ENCODE data around the gene COL12A1. TPM values are rescaled to one million over a fixed set of nuclear protein-coding genes. Genes with fewer than 3 reads are reported as not detected.

The COL12A1 gene
- total RNA-seq, 3 donors from 2014 or later (not counting 1 experiment from before 2014, with no cell fraction given): 0.25 TPM; not detected in 2

DNA sequence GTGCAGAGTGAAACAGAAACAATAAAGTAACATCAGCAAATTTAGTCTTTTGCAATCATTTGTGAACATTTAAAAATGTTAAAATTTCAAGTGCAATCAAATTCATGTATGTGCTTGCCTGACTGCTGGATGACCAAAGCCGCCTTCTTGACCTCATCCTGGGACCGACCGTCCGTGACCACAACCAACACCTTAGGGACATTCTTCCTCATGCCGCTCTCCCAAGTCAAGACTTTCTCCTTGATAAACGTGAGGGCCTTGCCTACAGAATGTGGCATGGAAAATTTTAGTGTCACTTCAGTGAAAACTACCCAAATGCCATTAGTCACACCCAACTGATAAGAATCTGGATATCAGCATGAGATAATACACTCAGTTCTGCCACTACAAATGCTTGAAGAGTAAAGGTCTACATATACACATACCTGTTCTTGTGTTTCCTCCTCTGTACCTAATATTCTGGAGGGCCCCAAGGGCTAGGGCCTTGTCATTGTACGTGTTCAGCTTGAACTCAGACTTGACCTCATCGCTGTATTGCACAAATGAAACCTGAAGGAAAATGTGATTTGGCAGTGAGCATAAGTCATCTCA is 86.8 kb downstream of the COL12A1 start:
- ATAC-seq: no peak
- peaks cover 0 to 2% of the 10 kb centered on the region in 2 donors for H3K9me3 Mint-ChIP-seq
- H3K27me3 ChIP-seq (ENCODE audit: control insufficient read depth, insufficient read depth, low read length): no peaks in the 10 kb centered on the region
- H3K4me3 Mint-ChIP-seq: no peak overlapping the region
- intact Hi-C loops (cut with micrococcal nuclease): no loop called here
- H3K27ac ChIP-seq (ENCODE audit: low read length): no peak overlapping the region
- TF ChIP-seq, protein P1, sequence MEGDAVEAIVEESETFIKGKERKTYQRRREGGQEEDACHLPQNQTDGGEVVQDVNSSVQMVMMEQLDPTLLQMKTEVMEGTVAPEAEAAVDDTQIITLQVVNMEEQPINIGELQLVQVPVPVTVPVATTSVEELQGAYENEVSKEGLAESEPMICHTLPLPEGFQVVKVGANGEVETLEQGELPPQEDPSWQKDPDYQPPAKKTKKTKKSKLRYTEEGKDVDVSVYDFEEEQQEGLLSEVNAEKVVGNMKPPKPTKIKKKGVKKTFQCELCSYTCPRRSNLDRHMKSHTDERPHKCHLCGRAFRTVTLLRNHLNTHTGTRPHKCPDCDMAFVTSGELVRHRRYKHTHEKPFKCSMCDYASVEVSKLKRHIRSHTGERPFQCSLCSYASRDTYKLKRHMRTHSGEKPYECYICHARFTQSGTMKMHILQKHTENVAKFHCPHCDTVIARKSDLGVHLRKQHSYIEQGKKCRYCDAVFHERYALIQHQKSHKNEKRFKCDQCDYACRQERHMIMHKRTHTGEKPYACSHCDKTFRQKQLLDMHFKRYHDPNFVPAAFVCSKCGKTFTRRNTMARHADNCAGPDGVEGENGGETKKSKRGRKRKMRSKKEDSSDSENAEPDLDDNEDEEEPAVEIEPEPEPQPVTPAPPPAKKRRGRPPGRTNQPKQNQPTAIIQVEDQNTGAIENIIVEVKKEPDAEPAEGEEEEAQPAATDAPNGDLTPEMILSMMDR (IDR thresholded peaks at IDR 0.05): no peak
- no peak overlapping the region for H3K4me3 ChIP-seq (ENCODE audit: low read length)
- no peaks in the 10 kb centered on the region for H3K36me3 ChIP-seq (ENCODE audit: control insufficient read depth, insufficient read depth, low read length)
- H3K27me3 Mint-ChIP-seq (ENCODE audit: low read depth in 2 of 2): no peaks in the 10 kb centered on the region
- no peak for DNase-seq
- H3K4me1 ChIP-seq (ENCODE audit: control insufficient read depth, insufficient read depth, low read length): no peaks in the 10 kb centered on the region
- H3K4me1 Mint-ChIP-seq: no peaks in the 10 kb centered on the region
- no peak overlapping the region for H3K27ac Mint-ChIP-seq
- no peaks in the 10 kb centered on the region for H3K36me3 Mint-ChIP-seq
- no peaks in the 10 kb centered on the region for H3K9me3 ChIP-seq (ENCODE audit: control insufficient read depth, insufficient read depth, low read length)
- 89% methylated on average over 8 of the region's 8 CpGs for WGBS (ENCODE audit: insufficient coverage)

DNA sequence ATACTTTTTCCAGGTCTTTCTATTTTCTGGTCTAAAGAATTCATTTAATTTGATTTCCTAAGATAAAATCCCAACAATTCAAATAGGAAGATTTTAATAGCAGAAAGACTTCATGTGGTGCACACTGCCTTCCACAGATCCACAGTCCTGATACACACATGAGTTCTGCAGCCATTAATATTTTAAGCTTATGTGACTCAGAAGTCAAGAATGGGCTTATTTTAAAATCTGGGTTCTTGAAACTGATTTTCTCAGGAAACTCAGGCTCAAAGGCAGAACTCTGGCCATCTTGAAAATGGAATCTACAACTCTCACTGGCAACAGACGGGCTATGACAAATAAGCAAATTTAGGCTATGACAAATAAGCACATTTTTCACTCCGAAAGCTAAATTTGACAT is 88.2 kb downstream of the COL12A1 start:
- Mint-ChIP-seq H3K36me3 (no peaks in the 10 kb centered on the region), H3K9me3 (peaks cover 0 to 2% of the 10 kb centered on the region in 2 donors), H3K27ac (no peak overlapping the region), H3K27me3 (ENCODE audit: low read depth in 2 of 2) (no peaks in the 10 kb centered on the region), H3K4me3 (no peak overlapping the region), H3K4me1 (no peaks in the 10 kb centered on the region)
- Histone ChIP-seq H3K9me3 (ENCODE audit: control insufficient read depth, insufficient read depth, low read length) (no peaks in the 10 kb centered on the region), H3K27ac (ENCODE audit: low read length) (no peak overlapping the region), H3K4me1 (ENCODE audit: control insufficient read depth, insufficient read depth, low read length) (no peaks in the 10 kb centered on the region), H3K27me3 (ENCODE audit: control insufficient read depth, insufficient read depth, low read length) (no peaks in the 10 kb centered on the region), H3K36me3 (ENCODE audit: control insufficient read depth, insufficient read depth, low read length) (no peaks in the 10 kb centered on the region), H3K4me3 (ENCODE audit: low read length) (no peak overlapping the region)
- DNase-seq (no peak), ATAC-seq (no peak)
- TF ChIP-seq, protein P1 (IDR thresholded peaks at IDR 0.05): no peak
- WGBS (ENCODE audit: insufficient coverage): 83% methylated on average over 1 of the region's 2 CpGs
- intact Hi-C loops (cut with micrococcal nuclease): no loop called here

DNA sequence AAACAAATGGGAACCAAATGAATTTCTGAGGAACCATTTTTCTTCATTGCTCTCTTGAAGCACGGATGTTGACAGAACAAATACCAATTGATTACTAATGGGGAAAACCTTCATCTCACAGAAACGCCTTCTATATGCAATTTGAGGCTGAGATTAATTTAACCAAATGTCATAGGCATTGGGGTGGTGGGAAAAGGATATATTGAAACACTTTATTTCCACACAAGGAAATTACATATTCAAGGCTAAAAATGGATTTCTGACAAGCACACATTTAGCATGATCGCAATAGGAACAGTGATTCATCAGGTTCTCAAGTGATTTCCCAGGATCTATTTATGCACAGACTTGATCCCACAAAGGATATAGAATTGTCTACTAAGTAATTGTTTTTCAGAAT is 88.9 kb downstream of the COL12A1 start:
- no peak overlapping the region for H3K27ac ChIP-seq (ENCODE audit: low read length)
- ATAC-seq: no peak
- WGBS (ENCODE audit: insufficient coverage): 94% methylated on average over 2 of the region's 3 CpGs
- no peaks in the 10 kb centered on the region for H3K27me3 ChIP-seq (ENCODE audit: control insufficient read depth, insufficient read depth, low read length)
- TF ChIP-seq, protein P1 (IDR thresholded peaks at IDR 0.05): no peak
- Mint-ChIP-seq H3K4me1 (no peaks in the 10 kb centered on the region), H3K4me3 (no peak overlapping the region), H3K36me3 (no peaks in the 10 kb centered on the region), H3K27me3 (ENCODE audit: low read depth in 2 of 2) (no peaks in the 10 kb centered on the region), H3K9me3 (peaks cover 0 to 2% of the 10 kb centered on the region in 2 donors), H3K27ac (no peak overlapping the region)
- DNase-seq: no peak
- H3K4me1 ChIP-seq (ENCODE audit: control insufficient read depth, insufficient read depth, low read length): no peaks in the 10 kb centered on the region
- H3K36me3 ChIP-seq (ENCODE audit: control insufficient read depth, insufficient read depth, low read length): no peaks in the 10 kb centered on the region
- H3K9me3 ChIP-seq (ENCODE audit: control insufficient read depth, insufficient read depth, low read length): no peaks in the 10 kb centered on the region
- H3K4me3 ChIP-seq (ENCODE audit: low read length): no peak overlapping the region
- intact Hi-C loops (cut with micrococcal nuclease): no loop called here

DNA sequence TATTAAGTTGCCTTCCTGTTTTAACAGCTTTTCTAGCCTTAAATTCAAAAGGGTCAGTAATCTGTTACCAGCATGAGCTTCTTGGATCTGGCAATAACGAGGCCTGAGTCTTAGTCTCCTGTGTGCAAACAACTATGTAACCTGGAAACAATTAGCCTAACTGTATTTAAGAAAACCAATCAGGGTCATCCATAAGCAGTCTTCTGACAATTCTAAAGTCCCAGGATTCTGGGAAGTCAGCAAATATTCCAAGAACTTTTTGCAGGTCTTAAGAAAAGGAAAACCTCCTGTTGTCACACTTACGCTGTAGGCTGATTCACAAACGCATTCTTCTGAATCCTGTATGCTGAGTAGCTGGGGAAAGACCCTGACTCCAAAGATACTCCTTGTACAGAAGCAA is 90.4 kb downstream of the COL12A1 start:
- no peaks in the 10 kb centered on the region for H3K9me3 ChIP-seq (ENCODE audit: control insufficient read depth, insufficient read depth, low read length)
- DNase-seq (no peak), ATAC-seq (no peak)
- no peaks in the 10 kb centered on the region for H3K36me3 Mint-ChIP-seq
- H3K4me3 Mint-ChIP-seq: no peak overlapping the region
- H3K27ac Mint-ChIP-seq: no peak overlapping the region
- H3K4me1 ChIP-seq (ENCODE audit: control insufficient read depth, insufficient read depth, low read length): no peaks in the 10 kb centered on the region
- no peak overlapping the region for H3K27ac ChIP-seq (ENCODE audit: low read length)
- no peaks in the 10 kb centered on the region for H3K36me3 ChIP-seq (ENCODE audit: control insufficient read depth, insufficient read depth, low read length)
- H3K9me3 Mint-ChIP-seq: peaks cover 0 to 2% of the 10 kb centered on the region in 2 donors
- no peaks in the 10 kb centered on the region for H3K27me3 Mint-ChIP-seq (ENCODE audit: low read depth in 2 of 2)
- TF ChIP-seq, protein P1 (IDR thresholded peaks at IDR 0.05): no peak
- H3K4me1 Mint-ChIP-seq: no peaks in the 10 kb centered on the region
- WGBS (ENCODE audit: insufficient coverage): 86% methylated on average over 3 of the region's 3 CpGs
- no peaks in the 10 kb centered on the region for H3K27me3 ChIP-seq (ENCODE audit: control insufficient read depth, insufficient read depth, low read length)
- intact Hi-C loops (cut with micrococcal nuclease): no loop called here
- H3K4me3 ChIP-seq (ENCODE audit: low read length): no peak overlapping the region
